T-cell (primary cell): ENCODE measurements around the gene SLC30A10. TPM values are rescaled to one million over a fixed set of nuclear protein-coding genes. Genes with fewer than 3 reads are reported as not detected.
"Not testable (repeated sequence)": the region's sequence is repeated elsewhere in the genome, so short reads cannot be mapped to it uniquely, and the experiment has no call there.

Experiments
- ATAC-seq, 4 experiments: fragments of 200-7000 bp in 3 of 4; fragments of 150-1000 bp in 1 of 4; cut with Tn5 transposase; replicated peaks in 1 of 4; 1 replicate in 3 of 4; 2 replicates in 1 of 4; pipeline ENCODE4 v1.10.0; 2021; ENCODE audit warnings: moderate library complexity in 3 of 4, mild to moderate bottlenecking in 2 of 4, moderate number of reproducible peaks in 1 of 4
- CTCF ChIA-PET, 2 donors: fragments of 300-600 bp; sonication (Branson Sonifier 250); formaldehyde crosslinking; loops; one replicate each; lab custom pipeline; 2022; ENCODE audit warnings: antibody characterized with exemption in 2 of 2; lab: Charles Lee
- POLR2A ChIA-PET, 2 donors: fragments of 300-600 bp; sonication (Branson Sonifier 250); formaldehyde crosslinking; loops; one replicate each; lab custom pipeline; 2022; ENCODE audit warnings: antibody characterized with exemption in 2 of 2; lab: Charles Lee
- DNase-seq, 35 experiments: peaks; one replicate each; pipeline versions ENCODE4 v3.0.0 to v3.0.0-alpha.2; 2013 to 2023
- H3K27ac ChIP-seq: one replicate; pipeline ENCODE4 v1.5.1; 2013; ENCODE audit warnings: low read length
- H3K27me3 ChIP-seq, 2 experiments: replicated peaks in 1 of 2; 1 replicate in 1 of 2; 2 replicates in 1 of 2; pipeline versions ENCODE4 v1.6.1 to v1.7.0; 2013; ENCODE audit warnings: low read length in 1 of 2, mixed read lengths in 1 of 2; ENCODE audit not compliant: control insufficient read depth in 2 of 2, insufficient read depth in 2 of 2; ENCODE audit errors: extremely low read depth in 1 of 2
- H3K36me3 ChIP-seq, 2 donors: 1 replicate in 1 of 2; 2 replicates in 1 of 2; pipeline versions ENCODE4 v1.6.1 to v1.7.0; 2013; ENCODE audit warnings: low read length in 1 of 2; ENCODE audit not compliant: control insufficient read depth in 2 of 2, insufficient read depth in 1 of 2; ENCODE audit errors: extremely low read depth in 1 of 2
- H3K4me1 ChIP-seq, 2 experiments: 1 replicate in 1 of 2; 2 replicates in 1 of 2; pipeline versions ENCODE4 v1.6.1 to v1.7.0; 2013; ENCODE audit warnings: low read length in 2 of 2, mixed read lengths in 1 of 2; ENCODE audit not compliant: insufficient read depth in 2 of 2, control insufficient read depth in 1 of 2; ENCODE audit errors: extremely low read depth in 1 of 2
- H3K4me3 ChIP-seq, 2 donors: 1 replicate in 1 of 2; 2 replicates in 1 of 2; pipeline versions ENCODE4 v1.5.1 to v1.7.0; 2013; ENCODE audit warnings: mild to moderate bottlenecking in 2 of 2, low read length in 1 of 2, moderate library complexity in 1 of 2; ENCODE audit not compliant: control insufficient read depth in 1 of 2; ENCODE audit errors: extremely low read depth in 1 of 2
- H3K9me3 ChIP-seq: 2 replicates; pipeline ENCODE4 v1.7.0; 2013
- H3K27ac Mint-ChIP-seq, 2 donors: one replicate each; pipeline ENCODE4 v1.8.0; 2020 to 2021; ENCODE audit warnings: mild to moderate bottlenecking in 2 of 2, mixed read lengths in 2 of 2
- H3K27me3 Mint-ChIP-seq, 2 donors: one replicate each; pipeline ENCODE4 v1.8.0; 2021 to 2022; ENCODE audit warnings: mixed read lengths in 2 of 2
- H3K36me3 Mint-ChIP-seq: one replicate; pipeline ENCODE4 v1.8.0; 2021; ENCODE audit warnings: mixed read lengths
- H3K4me1 Mint-ChIP-seq, 3 donors: one replicate each; pipeline ENCODE4 v1.8.0; 2020 to 2022; ENCODE audit warnings: mixed read lengths in 3 of 3, mild to moderate bottlenecking in 1 of 3
- H3K4me3 Mint-ChIP-seq, 3 donors: one replicate each; pipeline ENCODE4 v1.8.0; 2020 to 2022; ENCODE audit warnings: mild to moderate bottlenecking in 3 of 3, mixed read lengths in 3 of 3, moderate library complexity in 3 of 3
- H3K9me3 Mint-ChIP-seq, 3 donors: one replicate each; pipeline ENCODE4 v1.8.0; 2020 to 2022; ENCODE audit warnings: mixed read lengths in 3 of 3
- WGBS: methylation state at CpG from one replicate; pipeline ENCODE4 v1.1.5; 2013; ENCODE audit warnings: missing lambda C conversion rate; ENCODE audit not compliant: insufficient coverage; 5-methylcytosine and 5-hydroxymethylcytosine counted together
- total RNA-seq, 35 experiments: library from RNA in 6 of 35; stranded (reverse) in 6 of 35; fragments of 120-200 nt in 1 of 35; gene quantifications; one replicate each; pipeline versions ENCODE4 v1.2.1 to v1.2.4 and lab custom pipeline; 2013 to 2026

SLC30A10 gene
- total RNA-seq, 5 donors from 2014 or later (not counting 1 experiment from before 2014, with no cell fraction given) = 0.06 to 0.09 TPM; not detected in 3

GRCh38 chr1:219891846-219892245, 36.5 kb downstream of the SLC30A10 start:
- H3K36me3 Mint-ChIP-seq, H3K36me3 ChIP-seq, POLR2A ChIA-PET, H3K4me1 ChIP-seq, H3K9me3 ChIP-seq, DNase-seq, H3K27me3 Mint-ChIP-seq, H3K4me1 Mint-ChIP-seq, CTCF ChIA-PET, ATAC-seq, H3K27ac ChIP-seq, H3K27ac Mint-ChIP-seq, H3K4me3 Mint-ChIP-seq, H3K27me3 ChIP-seq, H3K4me3 ChIP-seq: not testable (repeated sequence)
- WGBS = 100% methylated on average over 2 of the region's 4 CpGs
- H3K9me3 Mint-ChIP-seq = peaks cover 0 to 12% (median 5%) of the 10 kb centered on the region in 3 donors

DNA sequence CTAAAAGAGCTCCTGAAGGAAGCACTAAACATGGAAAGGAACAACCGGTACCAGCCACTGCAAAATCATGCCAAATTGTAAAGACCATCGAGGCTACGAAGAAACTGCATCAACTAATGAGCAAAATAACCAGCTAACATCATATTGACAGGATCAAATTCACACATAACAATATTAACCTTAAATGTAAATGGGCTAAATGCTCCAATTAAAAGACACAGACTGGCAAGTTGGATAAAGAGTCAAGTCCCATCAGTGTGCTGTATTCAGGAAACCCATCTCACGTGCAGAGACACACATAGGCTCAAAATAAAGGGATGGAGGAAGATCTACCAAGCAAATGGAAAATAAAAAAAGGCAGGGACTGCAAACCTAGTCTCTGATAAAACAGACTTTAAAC, 39.7 kb downstream of the SLC30A10 start:
- POLR2A ChIA-PET, H3K27ac Mint-ChIP-seq, DNase-seq, H3K36me3 ChIP-seq, H3K27me3 ChIP-seq, H3K9me3 Mint-ChIP-seq, H3K27ac ChIP-seq, CTCF ChIA-PET, H3K4me3 ChIP-seq, ATAC-seq, H3K4me1 Mint-ChIP-seq, H3K4me3 Mint-ChIP-seq, H3K4me1 ChIP-seq, H3K36me3 Mint-ChIP-seq, H3K9me3 ChIP-seq: not testable (repeated sequence)
- H3K27me3 Mint-ChIP-seq = peaks cover 17% of the 10 kb centered on the region in 2 donors
- WGBS = no CpG with 5 or more reads among the region's 4 CpGs

GRCh38 chr1:219885680-219886079, 42.7 kb downstream of the SLC30A10 start:
- ATAC-seq (no peak), DNase-seq (no peak)
- no peak overlapping the region for H3K27ac ChIP-seq
- H3K9me3 ChIP-seq = no peaks in the 10 kb centered on the region
- CTCF ChIA-PET = no interaction called here
- H3K36me3 ChIP-seq = no peaks in the 10 kb centered on the region
- WGBS = no CpG with 5 or more reads among the region's 2 CpGs
- H3K27me3 ChIP-seq = no peaks in the 10 kb centered on the region
- Mint-ChIP-seq H3K36me3 (no peaks in the 10 kb centered on the region), H3K9me3 (peaks cover 0 to 10% (median 0%) of the 10 kb centered on the region in 3 donors), H3K27me3 (peaks cover 19 to 20% of the 10 kb centered on the region in 2 donors), H3K4me1 (no peaks in the 10 kb centered on the region), H3K4me3 (no peak overlapping the region), H3K27ac (no peak overlapping the region)
- H3K4me1 ChIP-seq = no peaks in the 10 kb centered on the region
- POLR2A ChIA-PET = no interaction called here
- no peak overlapping the region for H3K4me3 ChIP-seq

GRCh38 chr1:219883400-219884332, 44.7 kb downstream of the SLC30A10 start:
- H3K4me1 Mint-ChIP-seq = no peaks in the 10 kb centered on the region
- H3K4me3 Mint-ChIP-seq = no peak overlapping the region
- H3K27ac Mint-ChIP-seq = no peak overlapping the region
- Histone ChIP-seq H3K4me1 (no peaks in the 10 kb centered on the region), H3K4me3 (no peak overlapping the region), H3K27ac (no peak overlapping the region), H3K9me3 (no peaks in the 10 kb centered on the region), H3K27me3 (no peaks in the 10 kb centered on the region), H3K36me3 (no peaks in the 10 kb centered on the region)
- peaks cover 20 to 21% of the 10 kb centered on the region in 2 donors for H3K27me3 Mint-ChIP-seq
- peaks cover 0 to 7% (median 0%) of the 10 kb centered on the region in 3 donors for H3K9me3 Mint-ChIP-seq
- no peaks in the 10 kb centered on the region for H3K36me3 Mint-ChIP-seq
- ChIA-PET CTCF (no interaction called here), POLR2A (no interaction called here)
- ATAC-seq (no peak), DNase-seq (no peak)
- WGBS = 71% methylated on average over 4 of the region's 5 CpGs

DNA sequence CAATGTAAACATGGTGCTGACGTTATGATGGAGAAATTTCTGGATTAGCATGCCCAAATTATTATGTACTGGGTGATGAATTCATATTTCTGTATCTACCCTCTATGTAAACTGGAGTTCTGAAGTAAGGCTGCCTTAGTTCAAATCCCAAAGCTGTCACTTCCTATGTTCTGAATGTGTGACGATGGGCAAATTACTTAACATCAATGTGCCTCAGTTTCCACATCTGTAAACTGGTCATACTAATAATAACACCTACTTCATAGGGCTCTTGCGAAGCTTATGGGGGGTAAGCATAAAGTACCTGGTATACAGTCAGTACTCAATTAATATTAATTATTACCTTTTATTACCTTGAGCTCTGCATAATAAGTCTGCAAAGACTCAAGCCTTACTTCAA, 45.6 kb downstream of the SLC30A10 start:
- H3K36me3 ChIP-seq = no peaks in the 10 kb centered on the region
- H3K4me1 Mint-ChIP-seq = no peaks in the 10 kb centered on the region
- no peak overlapping the region for H3K27ac Mint-ChIP-seq
- WGBS = no CpG with 5 or more reads among the region's 3 CpGs
- H3K27me3 ChIP-seq = no peaks in the 10 kb centered on the region
- H3K4me3 Mint-ChIP-seq = no peak overlapping the region
- no peak overlapping the region for H3K4me3 ChIP-seq
- H3K36me3 Mint-ChIP-seq = no peaks in the 10 kb centered on the region
- DNase-seq (no peak), ATAC-seq (no peak)
- H3K27ac ChIP-seq = no peak overlapping the region
- ChIA-PET POLR2A (interaction anchor here in 1 of 2 donors (0.6 kb wide), 1 partner anchor 544 kb away, joined by 3 read pairs; no protein-coding TSS in a partner anchor), CTCF (no interaction called here)
- no peaks in the 10 kb centered on the region for H3K4me1 ChIP-seq
- H3K27me3 Mint-ChIP-seq = peaks cover 20 to 21% of the 10 kb centered on the region in 2 donors
- H3K9me3 ChIP-seq = no peaks in the 10 kb centered on the region
- H3K9me3 Mint-ChIP-seq = peaks cover 0 to 4% (median 0%) of the 10 kb centered on the region in 3 donors

GRCh38 chr1:219882096-219882495, 46.3 kb downstream of the SLC30A10 start:
- Histone ChIP-seq H3K4me1 (no peaks in the 10 kb centered on the region), H3K4me3 (no peak overlapping the region), H3K27ac (no peak overlapping the region), H3K9me3 (no peaks in the 10 kb centered on the region), H3K27me3 (no peaks in the 10 kb centered on the region), H3K36me3 (no peaks in the 10 kb centered on the region)
- DNase-seq (no peak), ATAC-seq (no peak)
- WGBS = 95% methylated on average over 3 of the region's 3 CpGs
- CTCF ChIA-PET = no interaction called here
- Mint-ChIP-seq H3K27ac (no peak overlapping the region), H3K36me3 (no peaks in the 10 kb centered on the region), H3K4me1 (no peaks in the 10 kb centered on the region), H3K9me3 (peaks cover 0 to 3% (median 0%) of the 10 kb centered on the region in 3 donors), H3K4me3 (no peak overlapping the region), H3K27me3 (peaks cover 18 to 21% of the 10 kb centered on the region in 2 donors)
- POLR2A ChIA-PET = interaction anchor here in 1 of 2 donors (0.6 kb wide), 1 partner anchor 545 kb away, joined by 3 read pairs; no protein-coding TSS in a partner anchor
